ENCODE data around the gene ARGLU1.

- TF ChIP-seq CTCF (conservative IDR thresholded peaks at IDR 0.05; ENCODE audit: low read depth, low read length) (no peak), EZH2 (IDR thresholded peaks at IDR 0.05; ENCODE audit: borderline replicate concordance, low read depth, low read length, poor library complexity, severe bottlenecking) (no peak)
Measured at GRCh38 chr13:106535552-106536243, 32.2 kb downstream of the ARGLU1 start, which contains the start of gene EFNB2.
